H1 (cell line): Measurements from ENCODE around the gene TNFSF11. TPM values are rescaled to one million over a fixed set of nuclear protein-coding genes. Genes with fewer than 3 reads are reported as not detected.
A peak's percentile ranks its signal among the peaks of the same experiment; 100 is the strongest.

Source experiments
- ASH2L ChIP-seq: fragments of 200-600, 300-600 bp; sonication (generic); IDR thresholded peaks from one replicate; pipeline ENCODE4 v1.7.1; 2017; ENCODE audit warnings: low read length
- BCL11A ChIP-seq, 2 experiments: IDR thresholded peaks; one replicate each; pipeline ENCODE4 v1.6.1; 2011; ENCODE audit warnings: low read depth in 2 of 2, low read length in 2 of 2, mild to moderate bottlenecking in 2 of 2
- EP300 ChIP-seq, 2 experiments: IDR thresholded peaks; 1 replicate in 1 of 2; 2 replicates in 1 of 2; pipeline ENCODE4 v1.6.1; 2011 to 2012; ENCODE audit warnings: low read depth in 2 of 2, low read length in 2 of 2, mild to moderate bottlenecking in 2 of 2, borderline replicate concordance in 1 of 2, inconsistent platforms in 1 of 2, moderate library complexity in 1 of 2
- EZH2 ChIP-seq: fragments of 200-600 bp; sonication (generic); IDR thresholded peaks from 2 replicates; pipeline ENCODE4 v1.7.1; 2012; ENCODE audit warnings: low read depth, mild to moderate bottlenecking, moderate library complexity, low read length, inconsistent platforms; ENCODE audit not compliant: severe bottlenecking
- GABPA ChIP-seq: IDR thresholded peaks from 2 replicates; pipeline ENCODE4 v1.6.1; 2011; ENCODE audit warnings: mild to moderate bottlenecking, low read length, moderate library complexity, borderline replicate concordance; ENCODE audit not compliant: insufficient read depth
- GTF2F1 ChIP-seq: IDR thresholded peaks from 2 replicates; pipeline ENCODE4 v1.6.1; 2012; ENCODE audit warnings: low read depth, low read length, improper control_type of control experiment, borderline replicate concordance
- HDAC6 ChIP-seq: IDR thresholded peaks from one replicate; pipeline ENCODE4 v1.7.1; 2012; ENCODE audit warnings: low read depth, mild to moderate bottlenecking, inconsistent platforms, low read length, moderate library complexity
- JUN ChIP-seq: IDR thresholded peaks from 2 replicates; pipeline ENCODE4 v1.6.1; 2011; ENCODE audit warnings: low read depth, mild to moderate bottlenecking, improper control_type of control experiment, low read length
- KDM4A ChIP-seq: IDR thresholded peaks from one replicate; pipeline ENCODE4 v1.7.1; 2012; ENCODE audit warnings: low read depth, mild to moderate bottlenecking, moderate library complexity, low read length, inconsistent platforms; ENCODE audit not compliant: severe bottlenecking
- POLR2A ChIP-seq, 2 experiments: IDR thresholded peaks; 1 replicate in 1 of 2; 2 replicates in 1 of 2; pipeline ENCODE4 v1.6.1; 2011; ENCODE audit warnings: low read depth in 2 of 2, low read length in 2 of 2, mild to moderate bottlenecking in 2 of 2; ENCODE audit errors: control extremely low read depth in 1 of 2
- POLR2AphosphoS5 ChIP-seq: IDR thresholded peaks from 2 replicates; pipeline ENCODE4 v1.6.1; 2011; ENCODE audit warnings: low read depth, low read length
- RBBP5 ChIP-seq: IDR thresholded peaks from 2 replicates; pipeline ENCODE4 v1.7.1; 2012; ENCODE audit warnings: low read depth, mild to moderate bottlenecking, inconsistent platforms, low read length, moderate library complexity, borderline replicate concordance
- SUZ12 ChIP-seq: fragments of 200-600 bp; sonication (generic); IDR thresholded peaks from 2 replicates; pipeline ENCODE4 v1.6.1; 2012; ENCODE audit warnings: mild to moderate bottlenecking, inconsistent platforms, low read length, moderate library complexity, mixed read lengths
- TBP ChIP-seq: IDR thresholded peaks from 2 replicates; pipeline ENCODE4 v1.6.1; 2011; ENCODE audit warnings: low read depth, low read length, improper control_type of control experiment
- polyA plus RNA-seq, 7 experiments: library from polyadenylated mRNA; depleted of rRNA in 3 of 7; stranded (reverse) in 5 of 7; unstranded in 2 of 7; fragments of >200 nt in 5 of 7; fragments of 200-250 nt in 2 of 7; gene quantifications; 1 replicate in 5 of 7; 2 replicates in 1 of 7; 4 replicates in 1 of 7; pipeline versions ENCODE4 v1.2.1 to v1.2.3, GENCODE V29; 2011 to 2013; ENCODE audit warnings: missing spikeins in 2 of 7, mixed read lengths in 2 of 7
- total RNA-seq: library from RNA; stranded (reverse); fragmentation: NEBNext Ultra II Directional; extraction: Animal tissue kit (Norgen Biotek cat#: 25700); gene quantifications from 2 replicates; pipeline ENCODE4 v1.2.1, GENCODE V29; 2021
- TF ChIP-seq, protein P1 (sequence below): IDR thresholded peaks from 2 replicates; pipeline ENCODE4 v1.6.1; 2011; ENCODE audit warnings: low read depth, mild to moderate bottlenecking, low read length; ENCODE audit not compliant: insufficient read depth
- TF ChIP-seq, protein P2 (sequence below): IDR thresholded peaks from 2 replicates; pipeline ENCODE4 v1.6.1; 2011; ENCODE audit warnings: low read length, improper control_type of control experiment
- TF ChIP-seq, protein P3 (sequence below): IDR thresholded peaks from 2 replicates; pipeline ENCODE4 v1.6.1; 2012; ENCODE audit warnings: inconsistent platforms

Gene TNFSF11
- total and polyA plus RNA-seq, 2 of the 8 experiments (the other 6 are each of a cell fraction or from before 2014, with no cell fraction given), result 9.3 to 12.0 TPM

DNA sequence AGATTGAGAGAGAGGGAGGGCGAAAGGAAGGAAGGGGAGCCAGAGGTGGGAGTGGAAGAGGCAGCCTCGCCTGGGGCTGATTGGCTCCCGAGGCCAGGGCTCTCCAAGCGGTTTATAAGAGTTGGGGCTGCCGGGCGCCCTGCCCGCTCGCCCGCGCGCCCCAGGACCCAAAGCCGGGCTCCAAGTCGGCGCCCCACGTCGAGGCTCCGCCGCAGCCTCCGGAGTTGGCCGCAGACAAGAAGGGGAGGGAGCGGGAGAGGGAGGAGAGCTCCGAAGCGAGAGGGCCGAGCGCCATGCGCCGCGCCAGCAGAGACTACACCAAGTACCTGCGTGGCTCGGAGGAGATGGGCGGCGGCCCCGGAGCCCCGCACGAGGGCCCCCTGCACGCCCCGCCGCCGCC is at the start of gene TNFSF11 (continued):
- TF ChIP-seq, protein P1, sequence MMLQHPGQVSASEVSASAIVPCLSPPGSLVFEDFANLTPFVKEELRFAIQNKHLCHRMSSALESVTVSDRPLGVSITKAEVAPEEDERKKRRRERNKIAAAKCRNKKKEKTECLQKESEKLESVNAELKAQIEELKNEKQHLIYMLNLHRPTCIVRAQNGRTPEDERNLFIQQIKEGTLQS, result no peak
- TF ChIP-seq POLR2AphosphoS5 (no peak), EP300 (IDR thresholded peaks at IDR 0.05; ENCODE audit: borderline replicate concordance in 1 of 2, low read depth in 2 of 2, low read length in 2 of 2) (no peak), RBBP5 (peak; percentile 99; the same call in 1 of the 2 replicates), GTF2F1 (no peak), JUN (no peak), HDAC6 (no peak), SUZ12 (peak; percentile 56; the same call in 1 of the 2 replicates), EZH2 (peak; percentile 25), ASH2L (peak; percentile 98), KDM4A (no peak), POLR2A (IDR thresholded peaks at IDR 0.05; ENCODE audit: control extremely low read depth in 1 of 2, low read depth in 2 of 2, low read length in 2 of 2) (no peak), GABPA (no peak), TBP (no peak), BCL11A (IDR thresholded peaks at IDR 0.05; ENCODE audit: low read depth in 2 of 2, low read length in 2 of 2) (no peak)
- TF ChIP-seq, protein P2, sequence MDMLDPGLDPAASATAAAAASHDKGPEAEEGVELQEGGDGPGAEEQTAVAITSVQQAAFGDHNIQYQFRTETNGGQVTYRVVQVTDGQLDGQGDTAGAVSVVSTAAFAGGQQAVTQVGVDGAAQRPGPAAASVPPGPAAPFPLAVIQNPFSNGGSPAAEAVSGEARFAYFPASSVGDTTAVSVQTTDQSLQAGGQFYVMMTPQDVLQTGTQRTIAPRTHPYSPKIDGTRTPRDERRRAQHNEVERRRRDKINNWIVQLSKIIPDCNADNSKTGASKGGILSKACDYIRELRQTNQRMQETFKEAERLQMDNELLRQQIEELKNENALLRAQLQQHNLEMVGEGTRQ, result no peak
- TF ChIP-seq, protein P3, sequence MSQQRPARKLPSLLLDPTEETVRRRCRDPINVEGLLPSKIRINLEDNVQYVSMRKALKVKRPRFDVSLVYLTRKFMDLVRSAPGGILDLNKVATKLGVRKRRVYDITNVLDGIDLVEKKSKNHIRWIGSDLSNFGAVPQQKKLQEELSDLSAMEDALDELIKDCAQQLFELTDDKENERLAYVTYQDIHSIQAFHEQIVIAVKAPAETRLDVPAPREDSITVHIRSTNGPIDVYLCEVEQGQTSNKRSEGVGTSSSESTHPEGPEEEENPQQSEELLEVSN, result peak; percentile 47; the same call in 1 of the 2 replicates
